Measurements from ENCODE around the gene FGF18. TPM values are rescaled to one million over a fixed set of nuclear protein-coding genes. Genes with fewer than 3 reads are reported as not detected.

FGF18 gene
- total RNA-seq, 1 experiment from 2014 or later = 0.52 TPM

DNA sequence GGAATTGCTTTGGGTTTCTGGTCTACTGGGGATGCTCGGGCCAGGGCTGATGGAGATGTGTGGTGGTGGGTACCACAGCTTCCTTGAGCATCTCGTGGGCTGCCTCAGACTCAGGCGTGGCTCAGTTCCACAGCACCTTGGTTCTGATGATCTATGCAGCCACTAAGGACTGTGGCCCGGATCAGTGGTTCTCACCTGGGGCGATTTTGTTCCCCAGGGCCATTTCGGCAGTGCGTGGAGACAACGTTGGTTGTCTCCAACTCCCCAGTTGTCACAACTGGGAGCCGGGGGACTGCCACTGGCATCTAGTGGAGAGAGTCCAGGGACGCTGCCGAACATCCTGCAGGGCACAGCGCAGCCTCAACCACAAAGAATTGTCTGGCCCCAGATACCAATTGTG is 47.7 kb downstream of the FGF18 start:
- Histone ChIP-seq H3K27ac (no peak overlapping the region), H3K9me3 (ENCODE audit: insufficient read depth, low read depth) (no peaks in the 10 kb centered on the region), H3K4me1 (replicated peaks; ENCODE audit: insufficient read depth) (no peaks in the 10 kb centered on the region), H3K4me2 (no peak overlapping the region), H3K9me2 (ENCODE audit: insufficient read depth) (no peaks in the 10 kb centered on the region), H4K20me1 (ENCODE audit: insufficient read depth) (no peaks in the 10 kb centered on the region), H3K27me3 (ENCODE audit: insufficient read depth, low read depth) (peaks cover 4% of the 10 kb centered on the region; the same call in 1 of the 2 replicates), H2AFZ (no peak overlapping the region), H3K36me3 (ENCODE audit: low read depth) (no peaks in the 10 kb centered on the region), H3K4me3 (no peak overlapping the region), H3K79me2 (ENCODE audit: low read depth) (no peaks in the 10 kb centered on the region), H3F3A (ENCODE audit: insufficient read depth, low read depth) (no peaks in the 10 kb centered on the region)
- CTCF ChIA-PET = interaction anchor here (0.6 kb wide), 1 partner anchor 131 kb away, joined by 4 read pairs; no protein-coding TSS in a partner anchor
- TF ChIP-seq, protein P1, sequence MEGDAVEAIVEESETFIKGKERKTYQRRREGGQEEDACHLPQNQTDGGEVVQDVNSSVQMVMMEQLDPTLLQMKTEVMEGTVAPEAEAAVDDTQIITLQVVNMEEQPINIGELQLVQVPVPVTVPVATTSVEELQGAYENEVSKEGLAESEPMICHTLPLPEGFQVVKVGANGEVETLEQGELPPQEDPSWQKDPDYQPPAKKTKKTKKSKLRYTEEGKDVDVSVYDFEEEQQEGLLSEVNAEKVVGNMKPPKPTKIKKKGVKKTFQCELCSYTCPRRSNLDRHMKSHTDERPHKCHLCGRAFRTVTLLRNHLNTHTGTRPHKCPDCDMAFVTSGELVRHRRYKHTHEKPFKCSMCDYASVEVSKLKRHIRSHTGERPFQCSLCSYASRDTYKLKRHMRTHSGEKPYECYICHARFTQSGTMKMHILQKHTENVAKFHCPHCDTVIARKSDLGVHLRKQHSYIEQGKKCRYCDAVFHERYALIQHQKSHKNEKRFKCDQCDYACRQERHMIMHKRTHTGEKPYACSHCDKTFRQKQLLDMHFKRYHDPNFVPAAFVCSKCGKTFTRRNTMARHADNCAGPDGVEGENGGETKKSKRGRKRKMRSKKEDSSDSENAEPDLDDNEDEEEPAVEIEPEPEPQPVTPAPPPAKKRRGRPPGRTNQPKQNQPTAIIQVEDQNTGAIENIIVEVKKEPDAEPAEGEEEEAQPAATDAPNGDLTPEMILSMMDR (conservative IDR thresholded peaks at IDR 0.05) = no peak
- no peak for TF ChIP-seq EZH2 (IDR thresholded peaks at IDR 0.05; ENCODE audit: low read depth)
- intact Hi-C loops (cut with micrococcal nuclease; ENCODE audit: unreplicated experiment) = no loop called here
- POLR2A ChIA-PET (ENCODE audit: unreplicated experiment) = no interaction called here
- no TSS peak for BruUV-seq (replicated peaks)
- no peak for DNase-seq

DNA sequence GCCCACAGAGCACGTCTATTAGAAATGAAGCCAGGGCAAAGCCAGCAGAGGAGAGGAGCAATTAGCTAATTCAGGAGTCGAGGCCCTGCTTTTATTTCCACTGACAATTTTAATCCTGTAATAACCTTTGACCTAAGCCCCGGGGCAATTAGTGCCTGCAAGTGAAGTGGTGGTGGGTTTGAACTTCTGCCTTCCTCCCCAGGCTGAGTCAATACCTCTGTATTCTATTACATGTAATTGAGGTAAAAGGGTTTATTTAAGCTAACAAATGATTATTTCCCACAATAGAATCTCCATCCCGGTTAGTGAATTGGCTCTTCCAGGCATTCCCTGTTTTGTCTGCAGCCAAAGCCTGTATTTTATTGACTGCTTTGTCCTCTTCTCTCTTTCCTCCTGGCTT is 49.9 kb downstream of the FGF18 start:
- intact Hi-C loops (cut with micrococcal nuclease; ENCODE audit: unreplicated experiment) = no loop called here
- BruUV-seq (replicated peaks) = no TSS peak
- H2AFZ ChIP-seq = no peak overlapping the region
- POLR2A ChIA-PET (ENCODE audit: unreplicated experiment) = interaction anchor here (0.7 kb wide), 1 partner anchor 201 kb away, joined by 3 read pairs; no protein-coding TSS in a partner anchor
- TF ChIP-seq EZH2 (IDR thresholded peaks at IDR 0.05; ENCODE audit: low read depth) = no peak
- TF ChIP-seq, protein P1 (conservative IDR thresholded peaks at IDR 0.05) = no peak
- no peaks in the 10 kb centered on the region for H3K9me3 ChIP-seq (ENCODE audit: insufficient read depth, low read depth)
- CTCF ChIA-PET = no interaction called here
- no peaks in the 10 kb centered on the region for H4K20me1 ChIP-seq (ENCODE audit: insufficient read depth)
- no peaks in the 10 kb centered on the region for H3K9me2 ChIP-seq (ENCODE audit: insufficient read depth)
- H3K4me3 ChIP-seq = no peak overlapping the region
- H3K36me3 ChIP-seq (ENCODE audit: low read depth) = no peaks in the 10 kb centered on the region
- no peak for DNase-seq
- H3K27ac ChIP-seq = no peak overlapping the region
- H3K27me3 ChIP-seq (ENCODE audit: insufficient read depth, low read depth) = no peaks in the 10 kb centered on the region
- H3F3A ChIP-seq (ENCODE audit: insufficient read depth, low read depth) = no peaks in the 10 kb centered on the region
- H3K79me2 ChIP-seq (ENCODE audit: low read depth) = no peaks in the 10 kb centered on the region
- no peaks in the 10 kb centered on the region for H3K4me1 ChIP-seq (replicated peaks; ENCODE audit: insufficient read depth)
- no peak overlapping the region for H3K4me2 ChIP-seq

DNA sequence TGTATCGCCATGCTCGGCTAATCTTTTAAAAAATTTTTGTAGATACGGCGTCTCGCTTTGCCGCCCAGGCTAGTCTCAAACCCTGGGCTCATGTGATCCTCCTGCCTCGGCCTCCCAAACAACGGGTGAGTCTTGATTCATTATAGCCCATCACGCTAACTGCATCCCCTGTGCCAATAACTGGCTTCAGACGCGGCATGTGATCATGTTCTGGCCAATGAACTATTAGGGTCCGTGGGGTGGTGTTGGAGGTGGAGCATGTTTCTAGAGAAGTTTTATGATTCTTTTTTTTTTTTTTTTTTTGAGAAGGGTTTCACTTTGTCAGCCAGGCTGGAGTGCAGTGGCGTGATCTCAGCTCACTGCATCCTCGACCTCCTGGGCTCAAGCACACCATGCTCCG is 51.0 kb downstream of the FGF18 start:
- H3K4me2 ChIP-seq = no peak overlapping the region
- H3K36me3 ChIP-seq (ENCODE audit: low read depth) = no peaks in the 10 kb centered on the region
- H3K79me2 ChIP-seq (ENCODE audit: low read depth) = no peaks in the 10 kb centered on the region
- H3F3A ChIP-seq (ENCODE audit: insufficient read depth, low read depth) = no peaks in the 10 kb centered on the region
- no peak for DNase-seq
- no peak overlapping the region for H3K27ac ChIP-seq
- H4K20me1 ChIP-seq (ENCODE audit: insufficient read depth) = no peaks in the 10 kb centered on the region
- POLR2A ChIA-PET (ENCODE audit: unreplicated experiment) = interaction anchor here (0.6 kb wide), 1 partner anchor 95 kb away, joined by 34 read pairs; no protein-coding TSS in a partner anchor
- no peaks in the 10 kb centered on the region for H3K9me3 ChIP-seq (ENCODE audit: insufficient read depth, low read depth)
- intact Hi-C loops (cut with micrococcal nuclease; ENCODE audit: unreplicated experiment) = no loop called here
- BruUV-seq (replicated peaks) = no TSS peak
- H2AFZ ChIP-seq = no peak overlapping the region
- CTCF ChIA-PET = no interaction called here
- H3K9me2 ChIP-seq (ENCODE audit: insufficient read depth) = no peaks in the 10 kb centered on the region
- TF ChIP-seq, protein P1 (conservative IDR thresholded peaks at IDR 0.05) = no peak
- TF ChIP-seq EZH2 (IDR thresholded peaks at IDR 0.05; ENCODE audit: low read depth) = no peak
- no peaks in the 10 kb centered on the region for H3K27me3 ChIP-seq (ENCODE audit: insufficient read depth, low read depth)
- no peaks in the 10 kb centered on the region for H3K4me1 ChIP-seq (replicated peaks; ENCODE audit: insufficient read depth)
- H3K4me3 ChIP-seq = no peak overlapping the region
